T1000 (cell line): ENCODE results near the gene LLGL1.

Experiments used
- DNase-seq: peaks from one replicate; lab custom pipeline; 2025; ENCODE audit warnings: mixed read lengths; lab: John Stamatoyannopoulos, UW

Gene LLGL1

GRCh38 chr17:18253187-18253884 is 27.9 kb downstream of the LLGL1 start:
- no peak for DNase-seq

- no peak for DNase-seq
These were observed 28.7 kb downstream of the LLGL1 start for GRCh38 chr17:18253947-18254821.

GRCh38 chr17:18254888-18255649 is 29.6 kb downstream of the LLGL1 start:
- no peak for DNase-seq

GRCh38 chr17:18256351-18256750 is 30.9 kb downstream of the LLGL1 start:
- DNase-seq: no peak

GRCh38 chr17:18256776-18257175 is 31.3 kb downstream of the LLGL1 start:
- no peak for DNase-seq

GRCh38 chr17:18257268-18257981 is 32.0 kb downstream of the LLGL1 start:
- no peak for DNase-seq

- peak; percentile 77 for DNase-seq
These were observed 32.5 kb downstream of the LLGL1 start for GRCh38 chr17:18257982-18258355.

GRCh38 chr17:18258356-18259038 is 33.1 kb downstream of the LLGL1 start, which contains the start of gene FLII:
FLII (minus strand) TSS chr17:18258738; CDS start chr17:18258690, 48 bp downstream.
- peak; percentile 59 for DNase-seq

- no peak for DNase-seq
These were observed 34.3 kb downstream of the LLGL1 start for GRCh38 chr17:18259621-18260331.

- DNase-seq: peak; percentile 91
These were observed 35.1 kb downstream of the LLGL1 start, which contains the start of gene MIEF2 for GRCh38 chr17:18260332-18261145. MIEF2 (plus strand) TSS chr17:18260662; CDS start chr17:18262721, 2,059 bp downstream.

GRCh38 chr17:18261146-18261515 is 35.7 kb downstream of the LLGL1 start:
- DNase-seq: peak; percentile 21

GRCh38 chr17:18261659-18262058 is 36.2 kb downstream of the LLGL1 start:
- DNase-seq: no peak

GRCh38 chr17:18262111-18262510 is 36.7 kb downstream of the LLGL1 start:
- DNase-seq: no peak

- DNase-seq: no peak
These were observed 37.2 kb downstream of the LLGL1 start for GRCh38 chr17:18262641-18263040.

GRCh38 chr17:18263885-18264682 is 38.6 kb downstream of the LLGL1 start:
- no peak for DNase-seq

- DNase-seq: no peak
These were observed 41.9 kb downstream of the LLGL1 start for GRCh38 chr17:18267366-18267765.

- DNase-seq: peak; percentile 10
These were observed 42.7 kb downstream of the LLGL1 start for GRCh38 chr17:18267927-18268711.
